Midbrain (tissue), 1 donor: ENCODE measurements around the gene OR52W1.
"Not testable (repeated sequence)": the region's sequence is repeated elsewhere in the genome, so short reads cannot be mapped to it uniquely, and the experiment has no call there.

Experiments
- DNase-seq: peaks from one replicate; lab custom pipeline; 2025; lab: John Stamatoyannopoulos, UW

Gene OR52W1

GRCh38 chr11:6217722-6218121 is 18.7 kb downstream of the OR52W1 start:
- no peak for DNase-seq

DNA sequence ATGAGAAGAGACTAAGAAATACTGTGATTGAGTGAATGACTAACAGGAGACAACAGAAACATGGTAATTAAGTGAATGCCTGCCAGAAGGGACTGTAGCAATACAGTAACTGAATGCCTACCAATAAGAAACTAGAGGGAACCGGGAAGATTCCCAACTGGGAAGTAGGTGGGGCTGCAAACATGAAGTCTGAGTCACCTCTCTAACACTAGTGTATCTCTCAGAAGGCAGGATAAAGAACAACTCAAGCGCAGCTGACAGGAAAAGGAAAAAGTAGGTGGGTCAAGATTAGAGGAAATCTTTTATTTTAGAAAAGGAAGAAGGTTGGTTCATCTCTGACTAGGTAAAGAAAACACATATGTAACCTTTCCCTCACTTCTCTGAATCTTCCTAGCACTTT is 20.3 kb downstream of the OR52W1 start:
- no peak for DNase-seq

DNA sequence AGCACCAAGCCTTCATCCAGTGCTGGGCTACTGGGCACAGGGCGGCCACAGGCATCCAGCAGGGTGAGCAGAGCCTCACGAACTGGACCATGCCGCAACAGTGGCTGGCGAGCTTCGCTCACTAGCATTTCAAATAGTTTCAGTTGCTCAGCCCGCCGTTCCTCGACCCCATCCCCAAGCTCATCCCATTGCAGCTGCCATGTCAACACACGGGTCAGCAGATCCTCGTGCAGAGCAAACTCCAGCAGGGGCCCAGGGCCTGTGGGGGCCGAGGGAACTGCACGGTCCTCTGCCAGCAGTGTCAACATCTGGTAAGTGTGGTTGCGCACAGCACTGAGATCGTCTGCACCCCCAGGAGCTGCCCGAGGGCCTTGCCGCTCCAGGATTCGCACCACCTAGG is 24.8 kb downstream of the OR52W1 start:
- no peak for DNase-seq

GRCh38 chr11:6224421-6224820 is 25.4 kb downstream of the OR52W1 start:
- DNase-seq, result no peak

GRCh38 chr11:6225024-6225423 is 26.0 kb downstream of the OR52W1 start:
- DNase-seq, result no peak

- no peak for DNase-seq
These were observed 26.9 kb downstream of the OR52W1 start for GRCh38 chr11:6225896-6226295.

DNA sequence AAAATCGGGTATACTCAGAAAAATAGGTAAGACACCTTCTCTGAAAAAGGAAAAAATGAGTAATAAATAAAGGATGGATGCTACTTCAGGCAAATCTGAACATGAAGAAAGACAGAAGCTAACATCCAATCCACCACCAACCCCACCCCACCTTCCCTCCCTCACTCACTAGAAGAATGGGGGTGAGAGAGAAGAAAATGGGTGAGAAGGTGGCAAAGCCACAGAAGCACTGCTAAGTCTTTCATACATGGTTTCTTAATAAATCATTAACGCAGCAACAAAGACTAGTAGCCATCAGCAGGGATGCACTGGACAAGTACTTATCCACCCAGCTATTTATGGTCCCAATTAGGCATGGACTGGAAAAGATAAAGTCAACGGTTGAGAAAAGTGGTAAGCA is 29.5 kb downstream of the OR52W1 start:
- no peak for DNase-seq

GRCh38 chr11:6229911-6230310 is 30.9 kb downstream of the OR52W1 start:
- no peak for DNase-seq

DNA sequence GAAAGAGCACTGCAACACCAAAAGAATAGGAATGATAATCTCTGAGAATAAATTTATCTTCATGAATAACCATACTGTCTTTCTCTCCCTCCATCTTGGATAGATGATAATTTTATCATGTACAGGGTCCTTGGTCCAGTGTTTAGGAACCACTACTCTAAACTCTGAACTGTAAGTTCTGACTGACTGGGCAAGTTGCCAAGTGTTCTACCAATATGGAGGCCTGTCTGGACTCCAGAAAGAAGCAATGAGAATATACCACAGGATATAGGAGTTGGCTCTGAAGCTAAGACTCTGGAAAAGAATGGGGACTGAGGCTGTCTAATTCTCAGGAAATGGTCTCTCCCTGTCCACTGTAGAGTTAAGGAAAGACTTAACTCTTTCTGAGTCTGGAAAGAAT is 33.9 kb downstream of the OR52W1 start:
- no peak for DNase-seq

- DNase-seq, result no peak
These were observed 35.0 kb downstream of the OR52W1 start for GRCh38 chr11:6233984-6234386.

GRCh38 chr11:6234387-6235107 is 35.5 kb downstream of the OR52W1 start, which contains the start of gene FHIP1B:
FHIP1B (minus strand) TSS chr11:6234636; CDS start chr11:6224516, 10,120 bp downstream.
- peak; percentile 99 for DNase-seq

- no peak for DNase-seq
These were observed 38.2 kb downstream of the OR52W1 start for GRCh38 chr11:6237266-6237665.

- DNase-seq, result no peak
These were observed 38.8 kb downstream of the OR52W1 start for GRCh38 chr11:6237761-6238302.

GRCh38 chr11:6238902-6239301 is 39.9 kb downstream of the OR52W1 start, which contains the start of gene CNGA4:
CNGA4 (plus strand) TSS chr11:6239089; CDS start chr11:6239207, 118 bp downstream.
- no peak for DNase-seq

DNA sequence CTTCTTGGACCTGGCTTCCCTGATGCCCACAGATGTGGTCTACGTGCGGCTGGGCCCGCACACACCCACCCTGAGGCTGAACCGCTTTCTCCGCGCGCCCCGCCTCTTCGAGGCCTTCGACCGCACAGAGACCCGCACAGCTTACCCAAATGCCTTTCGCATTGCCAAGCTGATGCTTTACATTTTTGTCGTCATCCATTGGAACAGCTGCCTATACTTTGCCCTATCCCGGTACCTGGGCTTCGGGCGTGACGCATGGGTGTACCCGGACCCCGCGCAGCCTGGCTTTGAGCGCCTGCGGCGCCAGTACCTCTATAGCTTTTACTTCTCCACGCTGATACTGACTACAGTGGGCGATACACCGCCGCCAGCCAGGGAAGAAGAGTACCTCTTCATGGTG is 41.1 kb downstream of the OR52W1 start:
- no peak for DNase-seq

DNA sequence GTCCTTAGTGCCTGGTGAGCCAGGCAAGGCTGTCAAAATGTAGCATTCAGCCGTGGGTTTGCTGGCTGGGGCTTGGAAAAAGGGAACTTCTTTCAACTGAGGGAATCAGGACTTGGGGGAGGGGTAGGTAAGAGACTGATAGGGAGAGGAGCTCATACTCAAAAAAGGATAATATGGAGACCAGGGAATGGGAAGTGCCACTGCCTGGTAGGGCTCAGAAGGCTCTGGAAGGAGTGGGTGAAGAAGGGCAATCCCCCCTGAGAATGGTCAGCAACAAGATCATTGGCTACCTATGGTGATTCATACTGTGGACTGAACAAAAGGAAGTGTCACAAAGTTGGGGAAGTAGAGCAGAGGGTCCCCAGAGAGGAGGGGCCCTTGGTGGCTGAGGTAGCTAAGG is 41.8 kb downstream of the OR52W1 start:
- no peak for DNase-seq

- no peak for DNase-seq
These were observed 42.3 kb downstream of the OR52W1 start for GRCh38 chr11:6241316-6241715.

DNA sequence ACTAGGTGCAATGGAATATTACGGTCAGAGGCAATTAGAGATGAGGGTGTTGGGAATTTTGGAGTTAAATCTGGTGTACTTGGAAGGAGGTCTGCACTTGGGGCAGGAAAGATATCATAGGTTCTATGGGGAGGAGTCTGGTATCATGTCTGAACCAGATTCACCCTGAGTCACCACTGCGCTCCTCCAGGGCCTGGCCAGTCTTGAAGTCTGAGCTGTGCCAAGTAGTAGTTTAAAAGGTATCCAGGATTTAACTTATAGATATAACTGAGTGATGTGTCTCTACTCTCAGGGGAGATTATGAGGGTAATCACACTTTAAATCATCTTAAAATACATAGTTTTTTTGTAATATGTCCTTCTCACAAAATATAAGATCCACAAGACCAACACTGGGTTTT is 46.5 kb downstream of the OR52W1 start:
- DNase-seq, result no peak

DNA sequence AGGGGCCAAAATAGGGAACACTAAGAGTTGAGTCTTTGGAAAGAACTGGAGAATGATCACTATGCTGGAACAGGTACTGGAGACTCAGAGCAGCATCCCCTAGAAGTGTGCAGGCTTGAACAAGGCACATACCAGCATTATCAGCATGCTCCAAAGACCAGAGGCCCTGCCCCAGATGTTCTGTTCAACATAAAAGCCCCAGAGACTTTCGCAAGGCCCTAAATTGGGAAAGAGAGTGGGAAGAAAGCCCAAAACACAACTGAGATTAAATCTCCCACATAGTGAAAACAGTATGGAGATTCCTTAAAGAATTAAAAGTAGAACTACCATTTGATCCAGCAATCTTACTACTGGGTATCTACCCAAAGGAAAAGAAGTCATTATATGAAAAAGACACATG is 49.2 kb downstream of the OR52W1 start:
- no peak for DNase-seq

- DNase-seq, result not testable (repeated sequence)
These were observed 49.9 kb downstream of the OR52W1 start for GRCh38 chr11:6248897-6249296.
